HEK293T (cell line): ENCODE measurements around the gene SUMO2.

Experiments
- ARNT ChIP-seq: fragments of 450-650 bp; IDR thresholded peaks from 2 replicates; pipeline ENCODE4 v1.6.1; 2017; ENCODE audit warnings: mild to moderate bottlenecking
- FOXA1 ChIP-seq: fragments of 450-650 bp; IDR thresholded peaks from 2 replicates; pipeline ENCODE4 v1.6.1; 2016; ENCODE audit warnings: mild to moderate bottlenecking
- FOXM1 ChIP-seq: fragments of 450-650 bp; IDR thresholded peaks from 2 replicates; pipeline ENCODE4 v1.6.1; 2017; ENCODE audit warnings: mild to moderate bottlenecking, borderline replicate concordance
- HDGF ChIP-seq: fragments of 450-650 bp; IDR thresholded peaks from 2 replicates; pipeline ENCODE4 v1.6.1; 2017; ENCODE audit warnings: antibody characterized with exemption, borderline replicate concordance
- L3MBTL2 ChIP-seq: fragments of 450-650 bp; conservative IDR thresholded peaks from 2 replicates; pipeline ENCODE4 v1.6.1; 2016; ENCODE audit warnings: mild to moderate bottlenecking
- LEF1 ChIP-seq: fragments of 450-650 bp; IDR thresholded peaks from 2 replicates; pipeline ENCODE4 v1.6.1; 2017; ENCODE audit warnings: mild to moderate bottlenecking, borderline replicate concordance
- NFRKB ChIP-seq: fragments of 450-650 bp; IDR thresholded peaks from 2 replicates; pipeline ENCODE4 v1.6.1; 2016; ENCODE audit warnings: mild to moderate bottlenecking, moderate library complexity
- SP1 ChIP-seq: fragments of 450-650 bp; IDR thresholded peaks from 2 replicates; pipeline ENCODE4 v1.6.1; 2017
- SUZ12 ChIP-seq: fragments of 450-650 bp; IDR thresholded peaks from 2 replicates; pipeline ENCODE4 v1.6.1; 2016; ENCODE audit warnings: mild to moderate bottlenecking
- TARDBP ChIP-seq: fragments of 450-650 bp; IDR thresholded peaks from 2 replicates; pipeline ENCODE4 v1.6.1; 2016
- ZNF384 ChIP-seq: fragments of 450-650 bp; IDR thresholded peaks from 2 replicates; pipeline ENCODE4 v1.6.1; 2016

GRCh38 chr17:75124041-75124818 is 58.5 kb downstream of the SUMO2 start:
- TF ChIP-seq SUZ12 (no peak), TARDBP (no peak), SP1 (no peak), L3MBTL2 (no peak), LEF1 (no peak), FOXM1 (no peak), NFRKB (no peak), FOXA1 (no peak), HDGF (no peak), ARNT (no peak), ZNF384 (no peak)
